Psoas muscle (tissue), 8 donors: ENCODE results near the gene PARVA. TPM values are rescaled to one million over a fixed set of nuclear protein-coding genes. Genes with fewer than 3 reads are reported as not detected.
A peak's percentile ranks its signal among the peaks of the same experiment; 100 is the strongest.

ENCODE experiments used
- ATAC-seq, 4 donors: fragments of 200-7000 bp; cut with Tn5 transposase; one replicate each; pipeline ENCODE4 v1.9.1; 2020; ENCODE audit warnings: moderate library complexity in 3 of 4, mild to moderate bottlenecking in 2 of 4
- DNase-seq, 2 donors: peaks; one replicate each; pipeline ENCODE4 v3.0.0-alpha.2; 2020
- H3K27ac ChIP-seq: fragments of 200-600 bp; one replicate; pipeline ENCODE4 v1.8.0; 2022
- H3K27me3 ChIP-seq, 3 donors: fragments of 200-600 bp in 1 of 3; one replicate each; pipeline versions ENCODE4 v1.6.1 to v1.8.0; 2013 to 2022; ENCODE audit warnings: low read length in 2 of 3, mild to moderate bottlenecking in 2 of 3, moderate library complexity in 1 of 3; ENCODE audit not compliant: insufficient read depth in 3 of 3
- H3K36me3 ChIP-seq, 2 donors: fragments of 200-600 bp in 1 of 2; one replicate each; pipeline versions ENCODE4 v1.6.1 to v1.8.0; 2013 to 2022; ENCODE audit warnings: low read depth in 1 of 2, mild to moderate bottlenecking in 1 of 2, moderate library complexity in 1 of 2; ENCODE audit not compliant: insufficient read depth in 1 of 2
- H3K4me1 ChIP-seq: fragments of 200-600 bp; one replicate; pipeline ENCODE4 v1.8.0; 2022
- H3K4me3 ChIP-seq: fragments of 200-600 bp; one replicate; pipeline ENCODE4 v1.8.0; 2022; ENCODE audit warnings: mild to moderate bottlenecking
- H3K9me3 ChIP-seq: fragments of 200-600 bp; one replicate; pipeline ENCODE4 v1.8.0; 2022
- CTCF ChIP-seq: fragments of 200-600 bp; IDR thresholded peaks from one replicate; pipeline ENCODE4 v1.8.0; 2022; ENCODE audit warnings: antibody characterized with exemption
- WGBS, 3 donors: extraction: QIAGEN DNeasy Blood & Tissue Kit; methylation state at CpG; one replicate each; pipeline versions ENCODE4 v1.1.6 to v1.1.7; 2013; 5-methylcytosine and 5-hydroxymethylcytosine counted together
- intact Hi-C, 2 donors: fragments of 100-400 bp; cut with DNase I; formaldehyde crosslinking; loops; one replicate each; pipeline versions ENCODE4 v1.11.0 to v1.14.2; 2022
- polyA plus RNA-seq, 3 donors: library from polyadenylated mRNA; stranded (reverse); fragments of 200-250 nt; gene quantifications; one replicate each; pipeline ENCODE4 v1.2.3, GENCODE V29; 2013
- total RNA-seq, 4 donors: library from RNA; stranded (reverse); fragmentation: NEBNext Ultra II Directional in 2 of 4; extraction: Animal tissue kit (Norgen Biotek cat#: 25700) in 2 of 4; gene quantifications; one replicate each; pipeline versions ENCODE4 v1.2.1 to v1.2.4, GENCODE V29; 2021 to 2023
- donor health status: healthy with polysubstance abuse.
- donor health status: DM: no; HTN: no; CAD: no; lungs with moderate emphysema.
- donor health status: Bipolar disorder and iron deficiency.
- donor health status: healthy.
- donor health status: DM: yes; HTN: yes; CAD: no.
- donor health status: DM: no; HTN: no; CAD: no.
- donor health status: DM: no; HTN: no; CAD: no.
- donor health status: DM: yes; HTN: yes; CAD: no.

PARVA gene
- total and polyA plus RNA-seq, 7 donors, result 4.4 to 22.7 (median 8.5) TPM

- no peak for DNase-seq
- intact Hi-C loops, result no loop called here
- H3K27ac ChIP-seq, result no peak overlapping the region
- no peaks in the 10 kb centered on the region for H3K27me3 ChIP-seq
- no peak for ATAC-seq
- 78 to 90% (median 89%) methylated on average over 5 of the region's 5 CpGs for WGBS, 3 donors
- no peaks in the 10 kb centered on the region for H3K9me3 ChIP-seq
- TF ChIP-seq CTCF, result no peak
- H3K4me1 ChIP-seq, result peaks cover 3% of the 10 kb centered on the region
- no peaks in the 10 kb centered on the region for H3K36me3 ChIP-seq
- no peak overlapping the region for H3K4me3 ChIP-seq
These were observed 162.8 kb downstream of the PARVA start for GRCh38 chr11:12540075-12540680.

- Histone ChIP-seq H3K27me3 (no peaks in the 10 kb centered on the region), H3K27ac (no peak overlapping the region), H3K4me1 (peaks cover 3% of the 10 kb centered on the region), H3K36me3 (no peaks in the 10 kb centered on the region), H3K4me3 (no peak overlapping the region), H3K9me3 (no peaks in the 10 kb centered on the region)
- ATAC-seq, result peak in 3 of 4 donors; percentile 34 to 56 (median 41)
- no peak for TF ChIP-seq CTCF
- WGBS, 3 donors, result 64 to 72% (median 70%) methylated on average over 6 of the region's 6 CpGs
- DNase-seq, result peak in 1 of 2 donors; percentile 57
- intact Hi-C loops, result no loop called here
These were observed 163.7 kb downstream of the PARVA start for GRCh38 chr11:12540913-12541582.

GRCh38 chr11:12541583-12542151 is 164.3 kb downstream of the PARVA start:
- WGBS, 3 donors, result 91 to 94% (median 92%) methylated on average over 9 of the region's 9 CpGs
- intact Hi-C loops, result no loop called here
- Histone ChIP-seq H3K4me3 (no peak overlapping the region), H3K36me3 (no peaks in the 10 kb centered on the region), H3K27me3 (no peaks in the 10 kb centered on the region), H3K27ac (no peak overlapping the region), H3K4me1 (peaks cover 3% of the 10 kb centered on the region), H3K9me3 (no peaks in the 10 kb centered on the region)
- TF ChIP-seq CTCF, result no peak
- ATAC-seq, result no peak
- DNase-seq, result no peak

DNA sequence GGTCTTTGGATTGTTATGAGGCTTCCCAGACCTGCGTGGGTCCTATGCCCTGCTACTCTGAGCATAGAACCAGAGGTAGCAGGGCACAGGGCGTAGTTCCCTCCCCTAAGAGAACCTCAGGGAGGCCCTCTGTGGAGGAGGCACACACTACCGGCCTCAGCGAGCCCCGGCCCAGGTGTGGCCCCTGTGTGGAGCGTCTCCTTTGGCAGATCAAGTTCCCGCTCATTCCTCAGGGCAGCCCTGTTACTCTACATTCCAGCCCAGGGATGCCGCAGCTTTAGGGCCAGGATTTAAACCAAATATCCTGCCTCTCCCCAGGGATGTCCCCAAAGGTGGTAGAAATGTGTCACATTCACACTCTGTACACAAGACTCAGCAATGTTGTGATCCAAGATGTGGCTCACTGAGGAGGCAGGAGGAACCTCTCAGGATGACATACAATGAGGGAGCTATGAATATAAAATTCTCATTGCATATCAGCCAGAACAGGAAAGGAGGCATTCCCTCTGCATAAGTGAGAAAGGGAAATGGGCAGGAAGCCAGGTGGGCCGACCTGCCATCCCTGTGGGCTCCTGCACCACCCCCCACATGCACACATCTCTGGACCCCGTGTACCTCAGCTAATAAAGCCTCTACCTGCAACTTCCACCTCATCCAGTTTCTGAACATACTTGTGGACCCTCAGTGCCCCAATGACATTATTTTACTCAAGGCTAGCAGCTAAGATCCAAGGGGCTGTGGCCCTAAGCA is 165.0 kb downstream of the PARVA start:
- no peaks in the 10 kb centered on the region for H3K27me3 ChIP-seq
- peaks cover 1% of the 10 kb centered on the region for H3K4me1 ChIP-seq
- H3K36me3 ChIP-seq, result no peaks in the 10 kb centered on the region
- H3K9me3 ChIP-seq, result no peaks in the 10 kb centered on the region
- DNase-seq (no peak), ATAC-seq (no peak)
- intact Hi-C loops, result no loop called here
- H3K27ac ChIP-seq, result no peak overlapping the region
- no peak overlapping the region for H3K4me3 ChIP-seq
- no peak for TF ChIP-seq CTCF
- WGBS, 3 donors, result 73 to 80% (median 80%) methylated on average over 10 of the region's 10 CpGs
